A172 (cell line): ENCODE data around the gene FGFR2. TPM values are rescaled to one million over a fixed set of nuclear protein-coding genes. Genes with fewer than 3 reads are reported as not detected.
"Not testable (repeated sequence)": the region's sequence is repeated elsewhere in the genome, so short reads cannot be mapped to it uniquely, and the experiment has no call there.

Experiments
- DNase-seq: peaks from one replicate; pipeline ENCODE4 v3.0.0-alpha.2; 2015; ENCODE audit warnings: low spot score
- total RNA-seq: library from RNA; depleted of rRNA; stranded (reverse); fragments of >200 nt; shearing (Covaris generic); gene quantifications from 2 replicates; pipeline ENCODE4 v1.2.3, GENCODE V29; 2014

FGFR2 gene
- total RNA-seq, 1 experiment from 2014 or later, result not detected

DNA sequence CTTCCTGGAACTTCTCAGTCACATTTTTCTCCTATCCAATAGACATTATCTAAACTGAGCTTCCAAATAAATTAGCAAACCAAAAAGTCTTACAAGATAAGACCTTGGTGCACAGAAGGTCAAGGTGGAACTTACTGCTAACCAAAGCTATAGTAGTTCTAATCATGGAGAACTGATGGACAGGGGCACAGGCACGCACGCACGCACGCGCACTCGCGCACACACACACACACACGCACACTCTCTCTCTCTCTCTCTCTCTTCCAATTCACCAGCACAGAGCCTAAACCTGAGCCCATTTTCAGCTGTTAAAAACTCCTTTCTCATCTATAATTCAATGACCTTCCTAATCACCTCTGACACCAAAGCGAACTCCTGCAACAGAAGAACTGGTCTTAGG, 7.5 kb downstream of the FGFR2 start:
- DNase-seq, result no peak

GRCh38 chr10:121589553-121589952, 8.7 kb downstream of the FGFR2 start:
- DNase-seq, result no peak

DNA sequence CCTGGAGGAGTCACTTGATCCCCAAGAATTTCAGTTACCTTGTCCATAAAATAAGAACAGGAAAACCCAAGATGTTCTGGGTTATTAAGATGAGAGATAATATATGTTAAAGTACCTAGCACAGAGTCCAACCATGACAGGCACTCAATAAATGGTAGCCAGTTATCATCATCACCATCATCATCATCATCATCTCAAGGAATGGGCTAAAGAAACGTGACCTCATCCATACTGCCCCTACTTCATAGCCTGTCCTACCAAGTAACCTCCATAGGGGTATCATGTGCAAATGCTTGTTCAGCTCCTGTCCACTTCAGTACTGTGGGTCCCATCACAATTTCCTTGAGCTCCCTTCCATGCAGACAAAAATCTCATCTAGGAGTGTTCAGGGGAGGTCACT, 14.4 kb downstream of the FGFR2 start:
- DNase-seq, result no peak

DNA sequence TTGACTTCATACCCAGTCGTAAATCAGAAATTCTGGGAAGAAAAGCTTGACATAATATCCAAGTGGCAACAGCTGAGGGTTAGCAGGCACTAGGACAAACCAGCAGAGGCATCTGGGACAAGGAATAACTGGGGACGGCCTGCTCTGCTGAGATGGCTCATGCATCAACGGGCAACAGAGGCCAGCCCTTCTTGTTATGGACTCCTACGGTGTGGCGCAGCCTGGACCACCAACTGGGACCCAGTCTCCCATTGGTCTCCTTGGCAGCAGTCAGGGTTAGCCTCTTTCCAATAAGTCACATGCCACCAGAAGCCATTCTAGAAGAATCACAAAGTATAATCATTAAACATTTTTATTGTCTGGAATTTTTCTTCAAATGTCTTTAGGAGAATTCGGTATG, 15.0 kb downstream of the FGFR2 start:
- DNase-seq, result no peak

- no peak for DNase-seq
These were observed 17.7 kb downstream of the FGFR2 start for GRCh38 chr10:121580276-121581116.

DNA sequence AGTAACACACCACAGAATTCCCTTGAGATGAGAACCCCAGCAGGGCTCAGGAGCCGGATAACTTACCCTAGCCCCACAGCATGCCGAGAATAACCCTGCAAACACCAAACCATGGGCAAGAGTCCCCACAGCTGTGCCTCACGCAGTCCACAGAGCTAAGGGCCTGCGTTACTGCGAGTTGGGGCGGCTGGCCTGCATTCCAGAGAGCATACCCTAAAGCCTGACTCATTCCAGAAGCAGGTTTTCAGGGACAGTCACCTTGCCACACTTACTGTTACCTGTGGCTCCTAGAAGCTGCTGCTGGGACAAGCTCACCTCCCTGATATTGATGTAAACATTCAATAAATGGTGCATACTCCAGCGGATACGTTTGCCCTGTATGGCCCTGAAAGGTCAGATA, 18.6 kb downstream of the FGFR2 start:
- DNase-seq, result no peak

GRCh38 chr10:121578965-121579364, 19.3 kb downstream of the FGFR2 start:
- DNase-seq, result no peak

DNA sequence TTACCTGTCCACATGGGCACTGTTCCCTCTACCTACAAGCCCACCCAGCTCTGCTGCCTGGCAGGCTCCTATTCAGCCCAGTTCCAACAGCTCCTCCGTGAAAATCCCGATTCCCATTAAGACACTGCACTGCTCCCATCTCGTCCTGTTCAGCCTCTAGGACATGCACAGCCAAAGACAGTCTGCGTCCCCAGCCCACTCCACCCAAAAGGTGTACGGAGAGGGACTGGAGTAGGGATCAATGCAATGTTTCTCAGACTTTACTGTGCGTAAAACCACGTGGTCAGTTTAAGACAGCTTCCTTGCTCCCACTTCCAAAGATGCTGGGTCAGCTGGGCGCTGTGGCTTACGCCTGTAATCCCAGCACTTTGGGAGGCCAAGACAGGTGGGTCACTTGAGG, 19.9 kb downstream of the FGFR2 start:
- DNase-seq, result no peak

- no peak for DNase-seq
These were observed 20.7 kb downstream of the FGFR2 start for GRCh38 chr10:121577568-121577967.

GRCh38 chr10:121576139-121576538, 22.1 kb downstream of the FGFR2 start:
- no peak for DNase-seq

- no peak for DNase-seq
These were observed 23.6 kb downstream of the FGFR2 start for GRCh38 chr10:121574519-121575166.

- no peak for DNase-seq
These were observed 24.7 kb downstream of the FGFR2 start for GRCh38 chr10:121573538-121573941.

DNA sequence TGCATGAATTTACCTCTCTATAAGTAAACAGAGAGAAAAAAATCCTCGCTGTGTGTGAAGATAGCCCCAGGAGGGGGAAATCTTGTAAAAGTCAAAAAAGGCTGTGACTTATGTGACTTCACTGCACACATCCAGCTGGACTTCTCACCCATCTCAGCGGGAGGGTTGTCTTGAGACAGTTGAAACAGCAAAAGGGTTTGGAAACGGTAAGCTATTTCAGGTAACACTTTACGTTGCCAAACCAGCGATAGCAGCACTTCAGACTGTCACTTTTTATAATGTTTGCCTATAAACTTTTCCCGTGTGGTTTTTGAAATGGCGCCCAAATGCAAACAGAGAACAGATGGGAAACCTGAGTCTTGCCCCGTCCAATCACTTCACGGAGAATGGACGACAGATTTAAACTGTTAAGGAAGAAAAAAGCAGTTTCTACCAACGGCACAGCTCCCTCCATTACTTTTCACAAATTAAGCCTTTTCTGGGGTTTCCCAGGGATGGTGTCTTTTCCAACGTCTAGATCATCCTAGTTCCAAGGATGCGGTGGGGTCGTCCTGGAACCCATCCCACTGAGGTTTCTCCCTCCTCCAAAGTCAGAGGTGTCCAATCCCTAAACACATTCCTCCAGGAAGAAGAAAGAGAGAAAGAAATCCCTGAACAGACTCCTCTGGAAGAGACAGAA, 25.2 kb downstream of the FGFR2 start:
- DNase-seq, result peak; percentile 21

- DNase-seq, result no peak
These were observed 27.9 kb downstream of the FGFR2 start for GRCh38 chr10:121570315-121570714.

- DNase-seq, result no peak
These were observed 30.0 kb downstream of the FGFR2 start for GRCh38 chr10:121568275-121568674.

DNA sequence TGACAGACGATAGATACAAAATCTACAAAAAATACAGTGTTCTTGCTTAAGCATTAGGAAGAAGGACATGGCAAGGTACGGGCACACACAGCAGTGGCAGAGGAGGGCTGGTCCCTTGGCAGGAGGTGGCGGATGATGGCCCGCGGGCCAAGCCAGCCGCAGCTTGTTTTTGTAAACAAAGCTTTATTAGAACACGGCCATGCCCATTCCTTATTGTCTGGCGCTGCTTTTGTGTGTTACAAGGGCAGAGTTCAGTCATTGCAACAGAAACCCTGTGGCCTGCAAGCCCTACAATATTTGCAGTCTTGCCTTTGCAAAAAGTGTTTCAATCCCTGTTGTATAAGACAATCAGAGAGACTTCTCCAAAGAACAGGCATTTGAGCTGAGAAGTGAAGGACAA, 30.7 kb downstream of the FGFR2 start:
- no peak for DNase-seq

DNA sequence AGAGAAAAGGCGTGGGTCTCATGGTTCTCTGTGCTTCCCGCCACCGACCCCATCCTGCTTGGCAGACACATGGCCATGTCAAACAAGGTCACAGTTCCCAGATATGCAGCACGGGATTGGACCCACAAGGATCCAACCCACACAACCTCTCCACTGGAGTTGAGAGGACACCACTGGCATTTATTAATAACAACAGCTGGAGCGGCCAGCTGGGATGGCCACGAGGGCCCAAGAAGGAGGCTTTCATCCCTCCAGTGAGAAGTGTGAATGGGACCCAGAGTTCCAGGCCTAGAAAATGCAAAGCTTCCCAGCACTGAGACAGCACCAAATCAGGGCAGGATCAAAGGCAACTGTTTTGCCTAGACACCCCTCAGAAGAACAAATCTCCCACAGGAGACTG, 31.5 kb downstream of the FGFR2 start:
- DNase-seq, result no peak

DNA sequence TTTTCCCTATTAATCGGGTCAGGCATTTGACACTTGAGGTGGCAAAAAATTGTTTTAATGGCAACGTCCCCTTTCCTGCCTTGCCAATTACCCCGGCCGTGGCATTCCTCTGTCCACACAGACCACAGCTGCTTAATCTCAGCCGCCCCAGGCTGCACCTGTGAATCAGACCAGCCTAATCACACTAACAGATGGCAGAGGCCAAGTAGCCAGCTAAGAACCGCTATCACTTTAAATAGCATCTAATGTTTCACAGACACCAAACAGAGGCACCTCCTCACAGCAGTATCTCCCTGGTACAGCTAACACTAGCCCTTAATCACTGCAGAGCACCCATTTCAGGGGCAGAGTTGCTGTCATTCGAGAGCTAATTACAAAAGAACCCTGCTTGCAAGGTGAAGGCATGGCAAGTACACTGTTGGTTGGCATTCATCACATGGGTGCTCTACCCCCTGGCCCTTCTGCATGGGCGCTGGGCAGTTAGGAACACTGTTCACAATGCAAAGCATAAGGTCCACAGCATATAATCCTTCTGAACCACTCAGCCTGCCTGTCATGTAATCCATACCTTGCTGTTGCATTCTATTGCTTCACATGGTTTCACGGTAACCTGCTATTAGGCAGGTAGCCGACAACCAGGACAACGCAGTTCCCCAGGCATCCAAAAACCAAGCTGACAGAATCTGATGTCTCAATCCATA, 38.8 kb downstream of the FGFR2 start:
- DNase-seq, result no peak

DNA sequence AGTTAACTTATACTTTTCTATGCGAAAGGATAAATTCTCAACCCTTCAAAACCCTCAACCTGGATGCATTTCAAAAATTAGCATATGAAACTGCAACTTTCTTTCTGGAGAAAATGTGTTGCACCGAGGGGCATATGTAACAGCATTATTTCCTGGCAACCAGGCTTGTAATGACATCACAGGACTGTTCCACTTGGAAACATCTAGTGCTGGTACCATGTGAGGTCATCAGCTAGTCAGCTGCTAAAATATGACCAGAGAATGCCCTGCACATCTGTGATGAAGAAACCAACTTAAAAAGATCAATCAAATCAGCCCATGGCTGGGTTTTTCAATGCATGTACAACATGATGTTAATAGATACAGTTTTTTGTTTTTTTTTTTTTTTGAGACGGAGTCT, 40.0 kb downstream of the FGFR2 start:
- no peak for DNase-seq

- DNase-seq, result no peak
These were observed 41.2 kb downstream of the FGFR2 start for GRCh38 chr10:121556918-121557573.

- no peak for DNase-seq
These were observed 41.8 kb downstream of the FGFR2 start for GRCh38 chr10:121556455-121556854.

- not testable (repeated sequence) for DNase-seq
These were observed 43.3 kb downstream of the FGFR2 start for GRCh38 chr10:121554916-121555315.
